GM12878 (cell line): ENCODE measurements around the gene WDR43.

Source experiments
- CTCF ChIP-seq, 3 experiments: IDR thresholded peaks in 2 of 3; conservative IDR thresholded peaks in 1 of 3; 2 replicates each; pipeline ENCODE4 v1.5.1; 2011; ENCODE audit warnings: low read depth in 3 of 3, low read length in 3 of 3, mild to moderate bottlenecking in 3 of 3, control low read depth in 2 of 3, moderate library complexity in 2 of 3, inconsistent platforms in 1 of 3, mixed read lengths in 1 of 3; ENCODE audit not compliant: control insufficient read depth in 2 of 3, insufficient read depth in 1 of 3; ENCODE audit errors: extremely low read depth in 1 of 3
- EZH2 ChIP-seq: IDR thresholded peaks from 2 replicates; pipeline ENCODE4 v1.6.1; 2012; ENCODE audit warnings: low read depth, mild to moderate bottlenecking, control low read depth, inconsistent platforms, low read length, borderline replicate concordance; ENCODE audit not compliant: control insufficient read depth
- IKZF1 ChIP-seq: fragments of 450-650 bp; conservative IDR thresholded peaks from 2 replicates; pipeline ENCODE4 v1.6.1; 2017; ENCODE audit warnings: antibody characterized with exemption, mild to moderate bottlenecking
- NFYA ChIP-seq: IDR thresholded peaks from 2 replicates; pipeline ENCODE4 v1.6.1; 2011; ENCODE audit warnings: low read depth, mild to moderate bottlenecking, low read length, improper control_type of control experiment, borderline replicate concordance
- NFYB ChIP-seq: IDR thresholded peaks from 2 replicates; pipeline ENCODE4 v1.6.1; 2011; ENCODE audit warnings: low read depth, mild to moderate bottlenecking, low read length, improper control_type of control experiment, moderate library complexity; ENCODE audit not compliant: insufficient read depth
- POLR2AphosphoS5 ChIP-seq: IDR thresholded peaks from 2 replicates; pipeline ENCODE4 v1.6.1; 2011; ENCODE audit warnings: mild to moderate bottlenecking, low read length, inconsistent platforms
- RAD21 ChIP-seq: IDR thresholded peaks from 2 replicates; pipeline ENCODE4 v1.6.1; 2011; ENCODE audit warnings: mild to moderate bottlenecking, low read depth, low read length, moderate library complexity; ENCODE audit not compliant: insufficient read depth
- RFX5 ChIP-seq: IDR thresholded peaks from 2 replicates; pipeline ENCODE4 v1.6.1; 2011; ENCODE audit warnings: low read depth, low read length, improper control_type of control experiment
- SIN3A ChIP-seq: IDR thresholded peaks from 2 replicates; pipeline ENCODE4 v1.6.1; 2012; ENCODE audit warnings: low read depth, low read length, improper control_type of control experiment
- ZBED1 ChIP-seq: IDR thresholded peaks from 2 replicates; pipeline ENCODE4 v1.6.1; 2016; ENCODE audit warnings: borderline replicate concordance

DNA sequence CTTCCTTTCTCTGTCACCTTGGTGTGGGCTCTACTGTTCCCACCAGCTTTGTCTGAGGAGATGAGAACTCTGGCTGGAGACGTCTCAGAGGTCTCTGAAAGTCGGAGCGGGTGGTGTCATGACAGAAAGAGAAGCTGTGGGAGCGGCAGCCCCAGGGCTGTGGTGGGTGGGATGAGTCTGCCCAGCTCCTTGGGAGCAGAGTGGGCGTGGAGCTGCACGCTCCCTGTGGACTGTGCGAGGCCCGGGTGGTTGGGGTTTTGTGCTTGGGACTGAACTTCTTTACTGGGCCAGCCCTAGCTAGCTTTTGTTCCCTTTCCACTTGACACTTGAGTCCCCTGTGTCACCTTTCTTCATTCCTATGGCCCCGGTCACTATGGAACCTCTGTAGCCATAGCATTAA, 97.0 kb downstream of the WDR43 start:
- TF ChIP-seq RAD21 (no peak), CTCF (IDR thresholded peaks at IDR 0.05 in 2 of 3, conservative IDR thresholded peaks at IDR 0.05 in 1 of 3; ENCODE audit: control insufficient read depth in 2 of 3, extremely low read depth in 1 of 3, insufficient read depth in 1 of 3, low read depth in 3 of 3, low read length in 3 of 3) (no peak), IKZF1 (no peak), NFYB (no peak), RFX5 (no peak), POLR2AphosphoS5 (no peak), EZH2 (no peak), SIN3A (no peak), NFYA (no peak), ZBED1 (no peak)
